ENCODE measurements around the gene SLC12A4.

SLC12A4 gene

DNA sequence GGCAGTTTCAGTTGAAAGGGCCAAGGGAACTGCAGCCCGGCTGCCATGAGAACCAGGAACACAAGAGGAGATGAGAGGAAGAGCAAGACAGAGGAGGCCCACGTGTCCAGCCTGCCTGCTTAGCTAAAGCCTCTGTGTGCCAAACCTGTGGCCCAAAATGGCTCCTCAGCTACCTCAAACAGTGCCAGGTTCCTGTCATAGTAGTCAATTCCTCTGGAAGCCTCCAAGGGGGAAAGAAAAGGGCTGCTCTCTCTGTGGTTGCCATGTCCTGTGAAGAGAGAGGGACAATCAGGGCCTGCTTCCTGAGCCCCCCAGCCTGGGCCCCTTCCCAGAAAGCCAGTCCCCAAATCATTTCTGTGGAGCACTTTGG is 5.2 kb downstream of the SLC12A4 start:
- DNase-seq (ENCODE audit: low read depth in 2 of 2) = no peak

DNA sequence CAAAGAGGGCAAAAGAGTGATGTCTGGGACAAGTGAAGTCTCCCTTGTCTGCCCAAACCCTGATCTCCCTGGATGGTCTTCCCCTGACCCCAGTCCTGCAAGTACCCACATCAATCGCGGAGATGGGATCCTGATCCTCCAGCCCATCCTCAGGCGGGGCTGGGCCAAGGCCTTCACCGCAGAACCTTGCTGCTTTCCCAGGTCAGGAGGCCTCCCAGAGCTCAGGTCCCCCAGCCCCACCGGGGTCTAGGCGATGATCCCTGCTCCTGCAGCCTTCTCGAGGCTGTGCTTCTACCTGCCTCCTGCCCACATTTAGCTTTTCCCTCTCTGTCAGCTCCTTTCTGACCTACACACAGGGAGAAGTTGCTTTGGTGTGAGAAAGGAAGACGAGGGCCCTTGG is 6.3 kb downstream of the SLC12A4 start:
- no peak for DNase-seq (ENCODE audit: low read depth in 2 of 2)

DNA sequence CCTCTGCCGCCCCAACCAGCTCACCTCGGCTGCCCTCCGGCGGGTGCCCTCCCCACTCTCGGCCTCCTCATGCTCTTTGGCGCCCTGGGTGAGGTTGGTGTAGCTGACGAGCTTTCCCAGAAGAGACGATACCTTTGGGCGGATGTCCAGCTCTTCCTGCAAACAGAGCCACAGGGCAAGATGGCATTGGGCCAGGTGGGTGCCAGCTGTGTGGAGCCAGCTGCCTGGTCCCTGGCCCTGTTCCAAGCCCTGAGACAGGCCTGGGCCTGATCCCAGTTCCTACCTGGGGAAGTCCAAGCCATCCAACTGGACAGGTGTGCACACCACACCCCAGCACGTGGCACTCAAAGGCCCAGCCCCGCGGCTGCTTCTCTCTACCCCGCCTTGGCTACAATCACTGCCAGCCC is 6.9 kb downstream of the SLC12A4 start:
- DNase-seq (ENCODE audit: low read depth in 2 of 2) = no peak

DNA sequence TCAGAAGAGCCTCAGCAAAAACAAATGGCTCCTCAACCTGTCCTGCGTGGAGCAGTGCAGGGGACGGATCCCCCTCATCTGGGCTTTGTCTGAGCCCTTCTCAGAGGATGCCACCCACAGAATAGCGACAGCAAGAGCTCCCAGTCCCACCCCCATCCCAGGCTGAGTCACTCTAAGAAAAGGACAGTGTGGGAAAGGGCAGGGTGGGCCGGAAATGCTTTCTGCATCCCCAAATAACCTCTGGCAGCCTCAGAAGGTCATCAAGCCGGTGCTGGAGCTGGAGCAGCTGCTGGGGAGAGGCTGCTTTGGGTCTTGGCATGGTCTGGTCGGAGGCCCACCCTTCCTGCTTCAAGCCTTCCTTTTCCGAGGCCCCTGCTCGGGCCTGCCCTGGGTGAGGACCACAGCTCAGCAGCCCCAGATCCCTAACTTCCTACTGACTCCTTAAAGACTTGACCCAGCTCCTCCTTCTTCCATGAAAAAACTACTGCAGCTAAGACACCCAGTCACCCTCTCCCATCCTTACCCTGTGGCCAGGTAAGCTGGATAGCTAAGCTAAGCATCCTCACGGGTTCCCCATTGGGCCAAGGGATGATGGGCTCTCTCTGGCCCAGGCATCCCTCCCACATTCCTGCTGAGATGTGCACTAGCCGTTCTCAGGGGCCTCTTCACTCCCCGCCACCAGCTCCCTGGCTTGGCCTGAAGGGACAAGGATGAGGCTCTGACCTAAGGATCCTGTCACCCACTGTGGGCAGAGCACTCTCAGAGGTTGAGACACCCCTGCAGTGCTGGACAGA is 8.7 kb downstream of the SLC12A4 start:
- no peak for DNase-seq (ENCODE audit: low read depth in 2 of 2)

DNA sequence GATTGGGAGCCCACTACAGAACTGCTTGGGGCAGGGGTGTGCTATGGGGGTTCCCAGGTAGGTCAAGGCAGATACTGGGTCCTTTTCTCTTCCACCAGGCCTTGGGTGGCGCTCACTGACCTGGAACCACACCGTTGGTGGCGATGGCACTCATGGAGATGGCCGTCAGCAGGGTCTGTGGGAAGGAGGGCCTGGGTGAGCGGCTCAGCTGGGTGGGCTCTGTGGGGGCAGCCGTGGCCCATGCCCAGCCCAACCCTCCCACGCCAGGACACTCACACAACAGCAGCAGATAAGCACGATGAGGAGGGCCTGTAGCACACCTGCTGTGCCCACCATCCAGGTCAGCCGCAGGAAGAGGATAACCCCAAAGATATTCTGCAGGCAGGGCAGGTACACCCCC is 10.8 kb downstream of the SLC12A4 start:
- no peak for DNase-seq (ENCODE audit: low read depth in 2 of 2)

DNA sequence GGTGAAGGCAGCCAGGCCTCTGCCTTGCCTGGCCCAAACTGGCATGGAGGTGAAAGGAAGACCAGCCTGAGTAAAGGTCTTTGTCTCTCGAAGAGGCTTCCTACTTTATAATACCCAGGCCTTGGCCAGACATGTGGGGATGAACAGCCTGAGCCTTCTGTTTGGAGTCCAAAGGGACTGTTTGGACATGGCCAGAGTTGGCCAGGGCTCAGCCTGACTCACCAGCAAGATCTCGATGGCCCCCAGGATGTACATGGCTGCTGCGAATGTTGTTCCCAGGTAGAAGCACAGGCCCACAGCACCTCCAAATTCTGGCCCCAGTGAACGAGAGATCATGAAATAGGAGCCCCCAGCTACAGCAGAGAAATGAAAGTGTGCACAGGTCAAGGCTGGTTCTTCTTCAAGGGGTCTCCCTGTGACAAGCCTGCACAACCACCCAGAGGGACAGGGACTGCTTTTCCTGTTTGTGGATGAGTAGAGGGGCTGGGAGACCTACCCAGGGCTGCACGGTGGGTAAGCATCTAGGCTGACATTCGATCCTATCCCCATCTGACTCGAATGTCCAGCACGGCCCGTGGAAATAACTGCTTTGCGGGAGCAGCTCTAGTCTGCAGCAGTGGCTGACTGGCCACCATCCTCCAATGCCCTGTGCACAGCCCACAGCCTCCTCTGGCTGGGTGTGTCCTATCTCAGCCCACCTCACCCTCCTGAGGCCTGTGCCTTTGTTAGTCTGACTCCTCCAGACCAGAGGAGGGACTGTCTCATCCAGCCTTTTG is 13.8 kb downstream of the SLC12A4 start:
- DNase-seq (ENCODE audit: low read depth in 2 of 2) = no peak

DNA sequence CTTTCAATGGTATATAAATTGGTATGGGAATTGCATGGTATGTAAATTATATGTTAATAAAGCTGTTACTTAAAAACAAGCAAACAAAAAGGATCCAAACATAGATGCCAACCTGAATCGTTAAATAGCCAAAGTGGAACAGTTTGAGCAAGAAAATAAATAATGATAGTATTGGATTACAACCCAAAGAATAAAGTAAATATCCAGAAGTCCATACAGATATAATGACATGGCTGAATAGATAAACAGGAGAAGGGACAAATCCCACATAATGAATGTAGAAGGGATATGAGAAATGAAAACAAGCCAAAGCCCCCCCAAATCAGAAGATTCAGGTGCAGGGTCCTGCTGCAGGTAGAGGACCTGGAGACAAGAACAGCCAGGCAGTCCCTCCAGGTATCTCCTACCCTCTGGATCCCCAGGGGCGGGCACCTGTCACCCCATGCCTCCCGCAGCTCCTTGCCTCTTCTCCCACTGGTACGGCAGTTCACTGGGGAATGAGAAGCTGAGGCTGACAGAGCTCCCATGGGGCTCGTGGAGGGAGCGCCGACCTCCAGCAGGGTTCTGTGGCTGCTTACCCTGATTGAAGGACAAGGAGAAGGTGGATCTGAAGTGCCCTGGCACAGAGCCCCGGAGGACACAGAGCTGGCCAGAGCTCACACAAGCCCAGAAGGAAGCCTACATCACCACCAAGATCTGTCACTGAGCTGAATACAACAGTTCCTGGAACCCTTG is 14.6 kb downstream of the SLC12A4 start:
- no peak for DNase-seq (ENCODE audit: low read depth in 2 of 2)

DNA sequence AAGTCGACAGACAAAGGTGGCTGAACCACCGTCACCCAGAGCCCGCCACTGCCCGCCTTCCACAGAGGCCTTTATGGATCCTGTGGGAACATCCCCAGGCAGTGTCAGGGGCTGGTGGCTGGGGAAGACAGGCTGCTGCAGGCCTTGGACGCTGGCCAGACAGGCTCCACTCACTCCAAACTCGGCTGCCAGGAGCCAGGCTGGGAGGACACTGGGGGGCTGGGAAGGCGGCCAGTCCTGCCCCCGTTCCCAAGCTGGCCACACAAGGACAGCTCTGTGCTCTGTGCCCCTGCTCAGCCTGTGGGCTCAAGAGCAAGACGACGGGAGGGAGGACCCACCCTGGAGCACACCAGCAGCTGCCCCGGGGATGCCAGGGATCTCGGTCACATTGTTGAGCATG is 17.0 kb downstream of the SLC12A4 start:
- no peak for DNase-seq (ENCODE audit: low read depth in 2 of 2)

DNA sequence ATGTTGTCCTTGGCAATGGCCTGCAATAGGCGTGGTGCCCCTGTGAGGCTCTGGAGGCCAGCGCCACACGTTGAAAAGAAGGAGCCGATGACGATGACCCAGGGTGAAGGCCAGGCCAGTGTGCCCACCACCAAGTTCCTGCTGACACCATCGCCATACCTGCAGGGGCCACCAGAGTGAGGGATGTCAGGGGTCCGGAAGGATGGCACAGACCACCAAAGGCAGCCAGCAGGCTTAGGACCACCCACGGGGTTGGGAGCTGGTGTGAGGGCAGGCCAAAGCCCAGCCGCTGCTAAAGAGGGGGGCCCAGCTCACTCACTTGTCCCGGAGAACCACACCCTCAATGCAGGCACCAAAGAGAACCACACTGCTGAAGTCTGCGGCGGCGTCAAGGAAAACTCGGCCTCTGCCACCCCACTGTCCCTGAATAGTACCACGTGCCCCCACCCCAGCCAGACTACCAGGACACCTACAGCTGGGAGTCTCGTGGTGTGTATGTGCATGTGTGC is 18.0 kb downstream of the SLC12A4 start:
- DNase-seq (ENCODE audit: low read depth in 2 of 2) = no peak

DNA sequence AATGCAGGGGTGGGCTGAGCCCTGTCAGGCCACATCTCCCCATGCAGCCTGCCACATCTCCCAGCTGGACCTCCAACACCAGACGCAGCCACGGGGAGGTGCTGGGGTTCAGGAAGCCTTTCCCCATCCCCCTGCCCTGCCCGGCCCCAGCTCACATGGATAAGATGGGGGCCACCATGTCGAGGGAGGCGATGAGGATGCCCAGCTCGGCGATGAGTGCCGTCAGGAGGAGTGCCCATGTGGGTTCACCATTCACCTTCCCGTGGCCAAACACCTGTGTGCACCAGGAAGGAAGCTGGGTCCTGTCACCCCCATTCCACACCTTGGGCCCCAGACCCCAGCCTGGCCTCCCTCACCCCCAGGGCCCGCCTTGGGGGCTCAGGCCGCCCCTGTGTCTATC is 18.8 kb downstream of the SLC12A4 start:
- DNase-seq (ENCODE audit: low read depth in 2 of 2) = no peak

DNA sequence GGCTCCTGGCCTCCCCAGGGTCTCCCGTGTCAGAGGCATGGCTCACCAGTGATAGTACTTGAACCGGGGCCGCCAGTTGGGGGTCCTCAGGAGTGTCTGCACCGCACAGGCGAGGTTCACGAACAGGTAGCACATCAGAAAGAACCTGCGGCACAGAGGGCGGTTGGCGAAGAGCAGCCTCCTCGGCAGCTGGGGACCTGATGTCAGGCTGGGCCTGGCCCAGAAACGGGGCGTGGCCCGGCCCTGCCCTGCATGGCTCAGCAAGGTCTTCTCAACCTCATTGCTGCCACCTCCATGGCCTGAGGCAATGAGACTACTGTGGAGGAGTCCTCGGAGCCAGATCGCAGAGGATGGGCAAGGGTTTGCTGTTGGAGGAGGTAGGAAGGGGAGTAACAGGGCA is 20.4 kb downstream of the SLC12A4 start:
- no peak for DNase-seq (ENCODE audit: low read depth in 2 of 2)

DNA sequence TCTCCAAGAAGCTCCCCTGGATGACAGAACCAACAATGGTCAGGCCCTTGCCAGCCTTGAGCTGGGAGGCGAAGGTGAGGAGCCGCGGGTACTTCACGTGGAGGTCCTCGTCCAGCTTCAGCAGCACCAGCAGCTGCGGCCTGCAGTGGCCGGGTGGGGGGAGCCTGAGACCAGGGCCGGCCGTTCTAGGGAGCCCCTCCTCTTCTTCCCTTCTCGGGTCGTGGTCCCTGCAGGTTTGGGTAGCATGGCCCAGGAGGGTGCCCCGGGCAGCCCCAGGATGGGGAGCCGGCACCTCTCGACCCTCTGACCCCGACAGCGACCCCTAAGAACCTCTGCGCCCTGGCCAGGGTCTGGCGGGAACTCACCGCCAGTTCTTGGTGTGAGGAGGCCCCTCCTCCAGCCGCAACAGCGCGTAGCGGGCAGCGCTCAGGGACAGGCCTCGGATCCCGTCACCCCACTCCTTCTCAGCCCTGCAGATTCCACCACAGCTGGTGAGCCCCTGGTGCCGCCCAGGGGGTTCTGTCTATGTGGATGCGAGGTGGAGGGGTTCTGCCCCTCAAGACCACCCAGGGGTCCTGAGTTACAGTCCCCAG is 21.4 kb downstream of the SLC12A4 start:
- DNase-seq (ENCODE audit: low read depth in 2 of 2) = no peak

DNA sequence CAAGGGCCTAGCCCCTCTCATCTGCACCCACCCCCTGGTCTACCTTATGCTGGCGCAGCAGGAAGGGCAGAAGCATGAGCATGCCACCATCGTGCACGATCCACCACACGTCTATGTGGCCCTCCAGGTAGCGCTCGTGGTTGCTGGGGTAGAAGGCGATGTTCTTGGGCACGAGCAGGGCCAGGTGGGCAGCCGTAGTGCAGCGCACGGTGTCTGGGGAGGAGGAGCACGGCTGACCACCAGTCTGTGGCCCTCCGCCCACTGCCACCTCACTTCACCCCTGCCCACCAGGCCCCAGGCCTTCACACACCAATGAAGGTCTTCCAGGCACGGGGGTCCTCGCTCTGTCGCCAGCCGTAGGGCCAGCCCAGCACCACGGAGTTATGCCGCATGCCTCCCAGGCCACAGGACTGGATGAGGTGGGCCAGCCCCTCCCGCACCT is 22.3 kb downstream of the SLC12A4 start:
- no peak for DNase-seq (ENCODE audit: low read depth in 2 of 2)

DNA sequence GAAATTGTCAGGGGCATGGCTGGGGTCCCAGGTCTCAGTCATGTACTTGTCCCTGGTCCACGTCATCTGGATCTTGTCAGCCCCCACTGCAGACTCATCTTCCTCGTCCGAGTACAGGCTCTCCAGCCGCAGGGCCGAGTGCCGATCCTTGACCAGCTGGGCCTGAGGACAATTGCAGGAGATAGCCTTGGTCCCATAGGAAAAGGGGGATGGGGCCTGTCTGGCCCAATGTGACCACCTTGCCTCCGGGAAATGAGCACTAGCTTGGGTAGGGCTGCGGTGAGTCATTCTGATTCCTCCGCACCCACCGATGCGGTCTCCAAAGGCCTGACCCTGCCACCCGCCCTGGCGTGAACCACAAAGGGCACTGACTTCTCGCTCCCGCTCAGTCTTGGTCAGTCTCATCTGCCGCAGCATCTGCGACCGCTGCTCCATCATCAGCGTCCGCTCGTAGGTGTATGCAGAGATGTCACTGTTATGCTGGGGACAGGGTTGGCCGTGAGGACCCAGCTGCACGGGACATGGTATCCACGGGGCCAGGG is 23.0 kb downstream of the SLC12A4 start:
- no peak for DNase-seq (ENCODE audit: low read depth in 2 of 2)

DNA sequence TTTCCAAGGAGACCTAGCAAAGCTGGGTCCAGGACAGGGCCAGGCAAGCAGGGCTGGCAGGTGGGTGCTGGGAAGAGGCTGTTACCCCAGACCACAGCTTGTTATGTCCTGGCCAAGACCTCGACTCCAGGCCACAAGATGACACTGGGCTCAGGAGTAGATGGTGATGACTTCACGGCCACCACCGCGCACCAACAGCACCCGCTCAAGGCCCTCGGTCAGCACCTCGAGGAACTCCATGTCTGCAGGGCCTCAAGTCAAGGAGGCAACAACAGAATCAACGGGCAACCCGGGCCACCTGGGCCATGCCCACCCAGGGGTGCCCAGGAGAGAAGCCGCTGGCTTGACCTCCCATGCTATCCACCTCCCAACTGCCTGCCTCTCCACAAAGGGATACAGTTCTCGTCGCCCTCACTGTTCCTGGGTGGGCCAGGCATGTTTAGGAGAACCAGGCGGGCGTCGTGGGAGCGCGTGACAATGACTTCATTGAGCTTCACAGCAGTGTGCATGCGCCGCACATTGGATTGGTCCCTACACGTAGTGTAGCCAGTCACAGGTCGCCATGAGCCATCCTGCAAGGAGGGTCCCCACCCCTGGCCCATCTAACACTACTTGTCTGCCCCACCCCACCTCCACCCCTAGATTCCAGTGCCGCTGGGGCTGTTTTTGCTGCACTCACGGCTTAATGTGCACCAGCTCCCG is 23.6 kb downstream of the SLC12A4 start:
- DNase-seq (ENCODE audit: low read depth in 2 of 2) = no peak

DNA sequence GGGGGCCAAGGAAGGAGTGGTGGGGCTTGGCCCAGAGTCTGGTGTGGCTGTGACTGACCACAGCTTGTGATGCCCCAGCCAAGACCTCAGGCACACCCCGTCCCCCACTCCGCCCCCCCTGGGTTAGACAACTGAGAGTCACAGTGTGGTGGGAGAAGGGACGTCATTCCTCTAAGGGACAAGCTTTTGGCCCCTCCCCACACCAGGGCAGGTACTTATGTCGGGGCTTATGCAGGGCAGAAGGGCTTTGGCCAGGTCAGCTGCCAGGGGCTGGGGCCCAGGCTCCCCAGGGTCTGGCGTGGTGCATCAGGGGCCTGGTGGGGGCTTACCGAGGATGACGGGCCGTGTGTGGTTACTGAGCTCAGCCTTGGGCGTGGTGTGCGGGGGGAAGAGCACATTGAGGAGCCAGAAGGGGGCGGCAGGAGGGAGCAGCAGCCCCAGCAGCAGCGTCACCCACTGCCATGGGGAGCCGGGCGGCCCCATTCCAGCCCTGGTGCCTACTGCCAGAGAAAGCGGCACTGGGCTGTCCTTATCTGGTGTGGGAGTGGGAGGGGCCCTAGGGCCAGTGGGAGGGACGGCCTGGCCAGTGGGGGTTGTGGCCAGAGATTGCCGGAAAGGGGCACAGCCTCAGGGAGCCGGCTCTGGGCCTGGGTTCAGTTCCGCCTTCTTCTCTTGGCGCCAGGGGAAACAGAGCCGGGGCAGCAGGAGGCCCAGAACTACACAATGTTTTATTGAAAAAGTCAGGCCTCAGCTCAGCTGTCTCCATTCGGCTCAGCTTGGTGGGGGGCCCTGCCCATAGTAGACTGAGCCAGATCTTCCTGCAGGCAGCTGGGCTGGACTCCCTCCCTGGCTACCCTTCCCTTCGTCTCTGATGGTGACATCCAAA is 24.6 kb downstream of the SLC12A4 start, which contains the start of gene LCAT:
Gene LCAT (minus strand): TSS at position 502 of the 886 bp plus-strand sequence. CDS start 19 bp downstream, at position 483.
- DNase-seq (ENCODE audit: low read depth in 2 of 2) = no peak

DNA sequence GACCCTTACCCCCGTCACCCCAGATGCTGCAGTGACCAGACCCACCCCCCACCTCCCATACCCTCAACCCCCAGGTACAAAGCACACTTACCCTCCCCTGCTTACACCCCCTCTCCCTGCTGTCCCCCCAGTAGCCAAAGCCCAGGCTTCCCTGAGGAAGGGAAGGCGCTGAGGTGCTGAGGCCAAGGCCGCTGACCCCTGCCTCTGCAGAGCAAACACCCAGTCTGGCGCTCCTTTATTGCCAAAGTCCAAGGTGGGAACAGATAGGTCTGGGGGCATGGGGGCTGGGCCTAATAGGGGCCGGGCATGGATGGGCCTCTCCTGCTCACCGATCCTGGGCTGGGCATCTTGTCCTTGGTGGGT is 25.2 kb downstream of the SLC12A4 start:
- no peak for DNase-seq (ENCODE audit: low read depth in 2 of 2)

DNA sequence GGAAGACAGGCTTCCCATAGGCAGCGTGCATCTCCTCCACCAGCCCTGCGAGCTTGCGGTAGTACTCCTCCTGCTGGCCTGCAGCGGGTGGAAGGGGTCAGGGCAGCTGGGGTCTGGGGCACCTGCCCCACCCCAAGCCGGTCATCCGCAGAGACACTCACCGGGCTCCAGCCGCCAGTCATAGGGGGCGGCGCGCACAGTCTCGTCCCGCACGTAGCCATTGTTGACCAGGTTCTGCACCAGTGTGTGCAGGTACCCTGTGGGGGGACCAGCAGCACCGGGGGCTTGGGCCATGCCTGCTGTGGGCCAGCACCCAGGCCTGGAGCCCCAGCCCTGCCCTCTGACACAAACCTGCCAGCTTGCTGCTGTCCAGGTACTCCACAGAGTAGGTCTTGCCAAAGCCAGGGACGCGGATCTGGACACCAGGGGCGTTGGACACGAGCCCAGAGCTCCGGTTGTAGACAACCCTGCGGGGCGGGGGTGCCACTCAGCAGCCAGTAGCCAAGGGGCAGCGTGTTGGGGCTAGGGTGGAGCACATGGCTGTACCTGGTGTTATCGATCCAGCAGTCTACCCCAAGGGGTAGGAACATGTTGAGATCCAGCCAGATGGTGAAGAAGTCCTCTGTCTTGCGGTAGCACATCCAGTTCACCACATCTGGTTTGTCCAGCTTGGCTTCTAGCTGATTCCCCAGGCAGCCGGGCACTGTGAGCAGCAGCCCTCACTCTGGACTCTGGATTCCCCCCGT is 25.8 kb downstream of the SLC12A4 start:
- DNase-seq (ENCODE audit: low read depth in 2 of 2) = no peak

DNA sequence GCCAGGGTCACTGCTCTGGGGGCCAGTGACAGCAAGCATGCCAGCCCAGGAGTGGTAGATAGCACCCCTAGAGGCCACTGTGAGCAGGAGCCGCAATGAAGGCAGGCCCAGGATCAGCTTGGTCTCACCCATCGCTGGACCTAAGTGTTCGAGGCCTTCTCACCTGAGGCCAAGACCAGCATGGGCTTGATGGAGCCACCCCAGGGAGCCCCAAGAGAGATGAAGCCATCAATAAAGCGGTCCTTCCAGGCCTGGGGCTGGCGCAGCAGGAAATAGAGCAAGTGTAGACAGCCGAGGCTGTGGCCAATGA is 26.3 kb downstream of the SLC12A4 start:
- DNase-seq (ENCODE audit: low read depth in 2 of 2) = no peak

Measured in activated CD8-positive, alpha-beta memory T cell treated with anti-CD3 and anti-CD28 coated beads for 4 hours (primary cell).